ENCODE measurements around the gene ZNF524.

The ZNF524 gene

GRCh38 chr19:55643887-55644176 is 43.7 kb downstream of the ZNF524 start:
- no peak for DNase-seq

GRCh38 chr19:55644191-55644833 is 44.2 kb downstream of the ZNF524 start:
- no peak for DNase-seq

GRCh38 chr19:55644842-55645511 is 44.9 kb downstream of the ZNF524 start:
- no peak for DNase-seq

GRCh38 chr19:55645512-55645881 is 45.4 kb downstream of the ZNF524 start:
- no peak for DNase-seq

GRCh38 chr19:55646889-55647731 is 47.0 kb downstream of the ZNF524 start:
- DNase-seq, result no peak

GRCh38 chr19:55647732-55648584 is 47.9 kb downstream of the ZNF524 start, which contains the start of gene CCDC106:
CCDC106 (plus strand) TSS chr19:55648212; CDS start chr19:55649047, 835 bp downstream.
- peak; percentile 64 for DNase-seq

GRCh38 chr19:55648585-55649267 is 48.6 kb downstream of the ZNF524 start:
- no peak for DNase-seq

GRCh38 chr19:55649268-55650125 is 49.4 kb downstream of the ZNF524 start:
- DNase-seq, result no peak

GRCh38 chr19:55650126-55650557 is 50.1 kb downstream of the ZNF524 start:
- no peak for DNase-seq

GRCh38 chr19:55650602-55651230 is 50.6 kb downstream of the ZNF524 start:
- no peak for DNase-seq

- no peak for DNase-seq
These were observed 51.1 kb downstream of the ZNF524 start for GRCh38 chr19:55651236-55651635.

GRCh38 chr19:55652311-55653128 is 52.4 kb downstream of the ZNF524 start:
- no peak for DNase-seq

Measured in NCI-H1694 treated with DMSO at 0.1 percent for 48 hours (cell line).